Fibroblast of lung (primary cell): ENCODE measurements around the gene HTT-AS. TPM values are rescaled to one million over a fixed set of nuclear protein-coding genes. Genes with fewer than 3 reads are reported as not detected.

Experiments used
- DNase-seq, 2 donors: peaks; one replicate each; pipeline versions ENCODE4 v3.0.0 to v3.0.0-alpha.2; 2010; ENCODE audit warnings: low read depth in 2 of 2
- H2AFZ ChIP-seq: 2 replicates; pipeline ENCODE4 v1.5.1; 2012; ENCODE audit warnings: low read length, control low read depth, inconsistent platforms
- H3K27ac ChIP-seq: 2 replicates; pipeline ENCODE4 v1.5.1; 2011; ENCODE audit warnings: low read length, control low read depth; ENCODE audit not compliant: insufficient read depth
- H3K27me3 ChIP-seq: 2 replicates; pipeline ENCODE4 v1.5.1; 2011; ENCODE audit warnings: mild to moderate bottlenecking, low read length; ENCODE audit not compliant: control insufficient read depth, insufficient read depth
- H3K36me3 ChIP-seq: 2 replicates; pipeline ENCODE4 v1.5.1; 2011; ENCODE audit warnings: low read length; ENCODE audit not compliant: control insufficient read depth, insufficient read depth
- H3K4me1 ChIP-seq: 2 replicates; pipeline ENCODE4 v1.5.1; 2011; ENCODE audit warnings: low read length; ENCODE audit not compliant: control insufficient read depth, insufficient read depth; ENCODE audit errors: extremely low read depth
- H3K4me2 ChIP-seq: 2 replicates; pipeline ENCODE4 v1.5.1; 2011; ENCODE audit warnings: low read length, control low read depth; ENCODE audit not compliant: insufficient read depth; ENCODE audit errors: extremely low read depth
- H3K4me3 ChIP-seq, 4 experiments: fragments of 200-600 bp in 1 of 4; sonication (generic) in 1 of 4; replicated peaks in 1 of 4; 2 replicates each; pipeline ENCODE4 v1.5.1; 2011 to 2016; ENCODE audit warnings: low read length in 4 of 4, low read depth in 3 of 4, mild to moderate bottlenecking in 3 of 4, control low read depth in 2 of 4, inconsistent platforms in 1 of 4, mixed read lengths in 1 of 4; ENCODE audit not compliant: insufficient read depth in 1 of 4; ENCODE audit errors: control extremely low read depth in 1 of 4
- H3K79me2 ChIP-seq: 2 replicates; pipeline ENCODE4 v1.5.1; 2012; ENCODE audit warnings: mild to moderate bottlenecking, low read length, inconsistent platforms; ENCODE audit not compliant: control insufficient read depth, insufficient read depth
- H3K9ac ChIP-seq: 2 replicates; pipeline ENCODE4 v1.5.1; 2011; ENCODE audit warnings: mild to moderate bottlenecking, low read length, control low read depth; ENCODE audit not compliant: insufficient read depth
- H3K9me3 ChIP-seq: 2 replicates; pipeline ENCODE4 v1.5.1; 2012; ENCODE audit warnings: low read depth, low read length; ENCODE audit not compliant: control insufficient read depth, insufficient read depth
- H4K20me1 ChIP-seq: 2 replicates; pipeline ENCODE4 v1.5.1; 2011; ENCODE audit warnings: low read length; ENCODE audit not compliant: control insufficient read depth, insufficient read depth; ENCODE audit errors: extremely low read depth
- EZH2 ChIP-seq: IDR thresholded peaks from 2 replicates; pipeline ENCODE4 v1.5.1; 2012; ENCODE audit warnings: low read length, control low read depth, mild to moderate bottlenecking; ENCODE audit errors: missing control alignments
- polyA plus RNA-seq, 2 donors: library from polyadenylated mRNA; depleted of rRNA in 1 of 2; stranded (reverse) in 1 of 2; unstranded in 1 of 2; fragments of >200 nt; gene quantifications; 2 replicates each; pipeline ENCODE4 v1.2.1, GENCODE V29; 2011 to 2012; ENCODE audit warnings: missing spikeins in 1 of 2
- total RNA-seq: library from RNA; depleted of rRNA; stranded (reverse); fragments of >200 nt; gene quantifications from 2 replicates; pipeline ENCODE4 v1.2.1, GENCODE V29; 2014
- TF ChIP-seq, protein P1 (sequence below), 2 donors: IDR thresholded peaks in 1 of 2; conservative IDR thresholded peaks in 1 of 2; 1 replicate in 1 of 2; 2 replicates in 1 of 2; pipeline ENCODE4 v1.5.1; 2011 to 2012; ENCODE audit warnings: low read length in 2 of 2, control low read depth in 1 of 2, inconsistent platforms in 1 of 2, low read depth in 1 of 2, mild to moderate bottlenecking in 1 of 2

Gene HTT-AS
- total and polyA plus RNA-seq, 2 donors (not counting 1 experiment from before 2014, with no cell fraction given), result not detected

GRCh38 chr4:3044870-3045819, 29.2 kb downstream of the HTT-AS start:
- Histone ChIP-seq H2AFZ (no peak overlapping the region), H3K9me3 (no peaks in the 10 kb centered on the region), H3K4me3 (no peak overlapping the region), H3K9ac (no peak overlapping the region), H3K4me2 (no peak overlapping the region), H3K27me3 (no peaks in the 10 kb centered on the region), H3K4me1 (peaks cover 2% of the 10 kb centered on the region), H3K79me2 (no peaks in the 10 kb centered on the region), H4K20me1 (no peaks in the 10 kb centered on the region), H3K36me3 (no peaks in the 10 kb centered on the region), H3K27ac (no peak overlapping the region)
- peak; percentile 55 to 63 for DNase-seq
- TF ChIP-seq, protein P1, sequence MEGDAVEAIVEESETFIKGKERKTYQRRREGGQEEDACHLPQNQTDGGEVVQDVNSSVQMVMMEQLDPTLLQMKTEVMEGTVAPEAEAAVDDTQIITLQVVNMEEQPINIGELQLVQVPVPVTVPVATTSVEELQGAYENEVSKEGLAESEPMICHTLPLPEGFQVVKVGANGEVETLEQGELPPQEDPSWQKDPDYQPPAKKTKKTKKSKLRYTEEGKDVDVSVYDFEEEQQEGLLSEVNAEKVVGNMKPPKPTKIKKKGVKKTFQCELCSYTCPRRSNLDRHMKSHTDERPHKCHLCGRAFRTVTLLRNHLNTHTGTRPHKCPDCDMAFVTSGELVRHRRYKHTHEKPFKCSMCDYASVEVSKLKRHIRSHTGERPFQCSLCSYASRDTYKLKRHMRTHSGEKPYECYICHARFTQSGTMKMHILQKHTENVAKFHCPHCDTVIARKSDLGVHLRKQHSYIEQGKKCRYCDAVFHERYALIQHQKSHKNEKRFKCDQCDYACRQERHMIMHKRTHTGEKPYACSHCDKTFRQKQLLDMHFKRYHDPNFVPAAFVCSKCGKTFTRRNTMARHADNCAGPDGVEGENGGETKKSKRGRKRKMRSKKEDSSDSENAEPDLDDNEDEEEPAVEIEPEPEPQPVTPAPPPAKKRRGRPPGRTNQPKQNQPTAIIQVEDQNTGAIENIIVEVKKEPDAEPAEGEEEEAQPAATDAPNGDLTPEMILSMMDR (conservative IDR thresholded peaks at IDR 0.05 in 1 of 2, IDR thresholded peaks at IDR 0.05 in 1 of 2; ENCODE audit: low read depth in 1 of 2, low read length in 2 of 2), result no peak
- TF ChIP-seq EZH2, result no peak

GRCh38 chr4:3043282-3044020, 30.9 kb downstream of the HTT-AS start:
- Histone ChIP-seq H3K27me3 (no peaks in the 10 kb centered on the region), H3K27ac (no peak overlapping the region), H2AFZ (no peak overlapping the region), H3K79me2 (no peaks in the 10 kb centered on the region), H3K4me2 (no peak overlapping the region), H3K9ac (no peak overlapping the region), H3K4me3 (no peak overlapping the region), H3K9me3 (no peaks in the 10 kb centered on the region), H4K20me1 (no peaks in the 10 kb centered on the region), H3K4me1 (peaks cover 2% of the 10 kb centered on the region), H3K36me3 (no peaks in the 10 kb centered on the region)
- DNase-seq, result no peak
- TF ChIP-seq EZH2, result no peak
- TF ChIP-seq, protein P1 (conservative IDR thresholded peaks at IDR 0.05 in 1 of 2, IDR thresholded peaks at IDR 0.05 in 1 of 2; ENCODE audit: low read depth in 1 of 2, low read length in 2 of 2), result no peak

- Histone ChIP-seq H3K4me1 (peaks cover 7% of the 10 kb centered on the region), H3K4me3 (peak overlapping the region in 2 of 4 experiments; percentile 26 to 51), H3K36me3 (no peaks in the 10 kb centered on the region), H2AFZ (peak overlapping the region; percentile 87), H3K27me3 (no peaks in the 10 kb centered on the region), H3K9me3 (no peaks in the 10 kb centered on the region), H3K4me2 (peak overlapping the region; percentile 39), H3K27ac (no peak overlapping the region), H4K20me1 (no peaks in the 10 kb centered on the region), H3K9ac (no peak overlapping the region), H3K79me2 (no peaks in the 10 kb centered on the region)
- TF ChIP-seq, protein P1 (conservative IDR thresholded peaks at IDR 0.05 in 1 of 2, IDR thresholded peaks at IDR 0.05 in 1 of 2; ENCODE audit: low read depth in 1 of 2, low read length in 2 of 2), result no peak
- no peak for TF ChIP-seq EZH2
- DNase-seq, result no peak
These were observed 32.1 kb downstream of the HTT-AS start for GRCh38 chr4:3042226-3042625.
